ENCODE results near the gene DIO3.
"Not testable (repeated sequence)": the region's sequence is repeated elsewhere in the genome, so short reads cannot be mapped to it uniquely, and the experiment has no call there.

The DIO3 gene

DNA sequence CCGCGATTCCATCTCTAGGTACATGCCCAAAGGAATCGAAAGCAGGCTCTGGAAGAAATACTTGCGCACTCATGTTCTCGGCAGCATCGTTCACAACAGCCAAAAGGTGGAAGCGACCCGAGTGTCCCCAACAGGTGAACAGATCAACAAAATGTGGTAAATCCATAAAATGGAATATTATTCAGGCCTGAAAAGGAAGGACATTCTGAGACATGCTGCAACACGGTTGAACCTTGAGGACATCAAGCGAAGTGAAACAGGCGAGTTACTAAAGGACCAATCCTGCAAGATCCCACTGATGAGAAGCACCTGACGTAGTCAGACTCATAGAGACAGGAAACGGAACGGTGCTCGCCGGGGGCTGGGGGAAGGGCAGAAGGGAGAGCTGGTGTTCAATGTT is 17.5 kb upstream of the DIO3 start:
- no peak for DNase-seq

DNA sequence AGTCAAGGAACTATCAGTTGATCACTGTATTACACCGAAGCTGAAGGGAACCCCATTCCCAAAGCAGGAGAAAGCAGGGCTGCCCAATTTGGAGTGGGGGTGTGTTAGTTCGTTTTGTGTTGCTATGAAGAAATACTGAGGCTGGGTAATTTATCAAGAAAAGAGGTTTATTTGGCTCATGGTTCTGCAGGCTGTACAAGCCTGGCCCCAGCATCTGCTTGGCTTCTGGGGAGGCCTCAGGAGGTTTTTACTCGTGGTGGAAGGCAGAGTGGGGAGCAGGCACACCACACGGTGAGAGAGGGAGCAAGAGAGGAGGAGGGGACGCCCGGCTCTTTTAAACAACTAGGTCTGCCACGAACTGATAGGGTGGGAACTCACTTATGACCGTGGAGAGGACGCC is 16.7 kb upstream of the DIO3 start:
- no peak for DNase-seq

DNA sequence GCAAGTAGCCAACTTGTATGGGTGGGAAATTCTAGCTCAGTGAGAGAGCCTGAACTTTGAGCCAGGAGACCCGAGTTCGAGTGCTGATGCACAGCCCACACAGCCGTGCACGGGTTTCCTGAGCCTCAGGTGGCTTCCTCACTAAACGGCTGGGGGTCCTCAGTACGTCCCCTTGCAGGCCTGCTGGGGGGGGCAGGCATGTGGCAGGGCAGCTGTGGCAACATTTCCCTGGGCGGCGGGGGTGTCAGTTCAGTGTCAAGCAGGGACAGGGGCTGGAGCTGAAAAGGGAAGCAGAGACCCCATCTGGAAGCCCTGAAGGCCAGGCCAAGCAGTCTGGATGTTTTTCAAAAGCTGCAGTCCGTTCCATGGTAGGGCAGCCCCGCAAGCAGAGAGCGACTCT is 14.6 kb upstream of the DIO3 start:
- no peak for DNase-seq

DNA sequence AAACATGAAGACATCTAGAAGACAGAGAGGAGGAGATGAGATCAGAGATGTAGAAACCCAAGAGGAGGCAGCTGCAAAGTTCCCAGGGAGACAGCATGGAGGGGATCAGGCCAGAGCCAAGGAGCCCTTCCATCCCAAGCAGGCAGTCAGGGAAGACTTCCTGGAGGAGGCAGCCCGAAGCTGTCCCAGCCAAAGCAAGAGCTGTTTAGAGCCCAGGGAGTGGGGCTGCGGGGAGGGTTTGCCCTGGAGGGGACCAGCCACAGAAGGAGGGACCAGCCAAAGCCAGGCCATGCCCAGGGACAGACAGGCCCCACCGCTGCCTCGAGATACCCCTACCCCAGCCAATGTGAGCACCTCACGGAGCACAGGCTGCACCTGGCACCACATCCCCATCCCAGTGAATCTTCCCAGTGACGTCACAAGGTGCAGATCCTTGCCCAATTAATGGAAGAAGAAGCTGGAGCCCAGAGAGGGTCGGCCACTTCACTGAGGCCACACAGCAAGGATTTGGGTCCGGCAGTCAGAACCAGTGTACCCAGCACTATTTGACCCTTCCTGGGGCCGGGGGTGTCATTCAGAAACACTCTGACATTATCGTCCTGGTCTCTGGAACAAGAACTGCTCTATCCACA is 14.1 kb upstream of the DIO3 start:
- no peak for DNase-seq

DNA sequence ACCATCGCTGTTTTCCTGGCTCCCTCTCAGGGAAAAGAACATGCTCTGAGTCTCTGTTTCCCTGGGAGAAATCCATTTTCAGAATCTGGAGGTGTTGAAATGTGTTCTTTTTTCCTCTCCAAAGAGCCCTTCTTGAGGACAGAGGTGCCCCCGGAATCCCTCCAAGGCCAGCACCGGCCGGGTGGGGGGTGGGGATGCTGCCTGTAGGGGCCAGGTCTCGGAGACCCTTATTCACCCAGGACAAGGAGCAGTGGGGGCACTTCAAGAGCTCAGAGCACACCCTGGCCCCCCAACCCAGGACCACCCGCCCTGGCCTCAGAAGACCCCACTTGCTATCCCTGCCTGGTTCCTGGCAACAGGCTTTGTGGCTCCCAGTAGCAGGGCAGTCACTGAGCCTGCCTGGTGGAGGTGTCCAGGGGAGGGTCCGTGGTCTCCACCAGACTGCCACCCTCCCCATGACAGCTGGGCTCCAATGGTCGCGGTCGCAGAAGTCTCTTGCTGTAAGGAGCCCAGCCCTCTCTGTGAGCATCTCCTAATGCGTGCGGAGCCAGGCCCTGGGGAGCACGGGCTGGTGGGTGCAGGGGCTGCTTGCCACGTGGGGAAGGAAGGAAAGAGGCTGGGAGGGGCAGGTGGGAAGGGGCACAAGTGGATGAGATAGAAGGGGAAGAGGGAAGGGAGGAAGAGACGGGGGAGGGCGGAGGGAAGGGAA is 13.2 kb upstream of the DIO3 start:
- no peak for DNase-seq

DNA sequence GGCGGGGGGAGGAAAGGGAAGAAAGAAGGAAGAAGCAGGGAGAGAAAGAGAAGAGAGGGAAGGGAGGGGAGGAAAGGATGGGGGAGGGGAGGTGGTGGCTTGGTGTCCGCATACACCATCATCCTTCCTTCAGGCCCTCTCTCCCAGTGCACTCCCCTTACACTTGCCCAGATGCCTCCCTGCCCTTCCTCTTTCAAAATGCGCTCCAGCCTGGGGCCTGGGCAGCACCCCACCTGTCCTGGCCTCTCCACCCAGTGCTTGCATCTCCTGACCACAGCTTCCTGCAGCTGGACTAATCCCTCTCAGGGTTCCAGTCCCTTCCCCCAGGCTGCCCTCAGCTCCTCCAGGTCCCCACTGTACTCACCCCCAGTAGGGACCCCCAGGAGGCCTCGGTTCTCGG is 12.6 kb upstream of the DIO3 start:
- DNase-seq, result no peak

DNA sequence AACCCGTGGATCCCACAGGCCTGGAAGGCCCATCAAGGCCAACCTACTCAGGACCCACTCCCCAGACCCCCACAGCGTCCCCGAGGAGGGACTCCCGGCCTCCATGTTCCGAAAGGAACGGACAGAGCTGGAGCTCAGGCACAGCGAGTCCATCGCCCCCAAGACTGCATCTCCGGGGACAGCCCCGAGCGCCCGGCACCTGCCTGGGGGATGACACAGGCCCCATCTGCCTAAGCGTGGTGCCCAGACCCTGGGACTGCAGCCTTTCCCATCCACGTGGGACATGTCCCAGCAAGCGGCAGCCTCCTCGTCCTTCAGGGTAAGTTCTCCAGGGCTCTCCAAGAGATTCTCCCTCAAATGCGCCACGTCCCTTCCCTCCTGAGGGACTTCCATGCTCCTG is 12.1 kb upstream of the DIO3 start:
- no peak for DNase-seq

DNA sequence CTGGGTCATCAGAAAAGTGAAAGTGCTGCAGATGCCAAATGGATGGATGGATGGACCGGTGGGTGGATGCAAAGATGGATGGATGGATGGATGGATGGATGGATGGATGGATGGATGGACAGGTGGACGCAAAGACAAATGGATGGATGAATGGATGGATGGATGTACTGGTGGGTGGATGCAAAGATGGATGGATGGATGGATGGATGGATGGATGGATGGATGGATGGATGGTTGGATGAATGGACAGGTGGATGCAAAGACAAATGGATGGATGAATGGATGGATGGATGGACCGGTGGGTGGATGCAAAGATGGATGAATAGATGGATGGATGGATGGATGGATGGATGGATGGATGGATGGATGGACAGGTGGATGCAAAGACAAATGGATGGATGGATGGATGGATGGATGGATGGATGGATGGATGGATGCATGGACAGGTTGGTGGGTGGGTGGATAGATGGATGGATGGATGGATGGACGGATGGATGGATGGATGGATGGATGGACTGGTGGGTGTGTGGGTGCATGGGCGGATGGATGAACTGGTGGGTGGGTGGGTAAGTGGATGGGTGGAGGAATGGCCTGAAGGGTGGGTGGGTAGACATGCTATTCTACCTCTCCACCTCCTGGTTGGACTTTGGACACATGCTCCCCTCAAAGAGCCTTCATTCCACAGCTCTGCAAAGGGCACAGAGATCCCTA is 10.9 kb upstream of the DIO3 start:
- DNase-seq, result not testable (repeated sequence)

DNA sequence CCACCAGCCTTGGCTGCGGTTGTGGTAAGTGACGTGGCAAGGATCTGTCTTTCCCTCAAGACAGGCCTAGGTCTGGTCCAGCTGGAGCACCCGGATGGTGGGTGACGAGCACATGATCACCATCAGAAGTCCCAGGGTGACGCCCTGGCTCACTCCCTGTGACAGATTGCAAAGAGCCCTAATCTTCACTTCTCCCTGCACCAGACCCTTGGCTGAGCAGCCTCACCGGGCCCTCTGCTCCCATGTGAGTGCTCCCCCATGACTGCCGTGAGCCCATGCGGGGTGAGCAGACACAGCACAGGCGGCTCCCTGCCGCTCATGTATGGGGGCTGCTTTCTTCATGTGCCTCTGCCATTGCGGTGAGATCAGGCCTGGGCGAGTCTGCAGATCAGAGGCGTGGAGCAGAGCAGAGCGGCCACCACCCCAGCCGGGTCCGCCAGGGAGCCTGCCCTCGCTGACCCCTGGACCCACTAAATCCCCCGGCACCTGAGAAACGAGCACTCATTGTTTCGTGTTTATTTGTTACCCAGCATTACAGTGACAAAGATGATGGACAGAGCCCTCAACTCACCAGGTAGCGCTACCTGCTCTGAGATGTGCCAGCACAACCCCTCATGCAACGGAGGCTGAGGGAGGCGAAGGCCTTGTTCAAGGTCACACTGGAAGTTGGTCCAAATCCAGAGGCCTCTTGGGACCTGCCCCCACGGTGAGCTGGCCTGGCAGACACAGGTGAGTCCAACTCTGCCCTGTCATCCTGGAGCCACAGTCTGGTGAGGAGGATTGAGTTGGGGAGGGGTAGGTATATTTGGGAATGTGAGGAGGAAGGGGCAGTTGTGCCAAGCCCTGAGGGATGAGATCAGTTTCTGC is 9.3 kb upstream of the DIO3 start:
- DNase-seq, result no peak

DNA sequence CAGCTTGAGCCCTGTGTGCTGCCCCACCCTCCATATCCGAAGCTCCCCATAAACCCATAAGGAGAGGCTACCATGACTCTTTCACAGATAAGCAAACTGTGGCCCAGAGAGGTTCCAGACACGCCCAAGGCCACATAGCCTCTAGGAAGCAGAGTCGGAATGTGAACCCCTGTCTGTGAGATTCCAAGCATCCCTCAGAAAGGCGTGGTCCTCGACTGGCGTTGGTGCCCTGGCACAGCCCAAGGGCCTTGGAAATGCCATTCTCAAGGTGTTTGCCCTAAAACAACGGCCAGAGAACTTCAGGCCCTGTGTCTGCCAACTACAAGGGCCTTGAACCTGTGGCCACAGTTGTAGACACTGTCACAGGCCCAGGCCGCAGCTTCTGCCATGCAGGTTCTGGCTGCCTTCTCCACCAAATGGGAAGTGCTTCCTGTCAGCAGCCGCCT is 8.5 kb upstream of the DIO3 start:
- DNase-seq, result no peak

GRCh38 chr14:101553393-101553792 is 7.9 kb upstream of the DIO3 start:
- DNase-seq, result no peak

- no peak for DNase-seq
These were observed 7.4 kb upstream of the DIO3 start for GRCh38 chr14:101553931-101554330.

DNA sequence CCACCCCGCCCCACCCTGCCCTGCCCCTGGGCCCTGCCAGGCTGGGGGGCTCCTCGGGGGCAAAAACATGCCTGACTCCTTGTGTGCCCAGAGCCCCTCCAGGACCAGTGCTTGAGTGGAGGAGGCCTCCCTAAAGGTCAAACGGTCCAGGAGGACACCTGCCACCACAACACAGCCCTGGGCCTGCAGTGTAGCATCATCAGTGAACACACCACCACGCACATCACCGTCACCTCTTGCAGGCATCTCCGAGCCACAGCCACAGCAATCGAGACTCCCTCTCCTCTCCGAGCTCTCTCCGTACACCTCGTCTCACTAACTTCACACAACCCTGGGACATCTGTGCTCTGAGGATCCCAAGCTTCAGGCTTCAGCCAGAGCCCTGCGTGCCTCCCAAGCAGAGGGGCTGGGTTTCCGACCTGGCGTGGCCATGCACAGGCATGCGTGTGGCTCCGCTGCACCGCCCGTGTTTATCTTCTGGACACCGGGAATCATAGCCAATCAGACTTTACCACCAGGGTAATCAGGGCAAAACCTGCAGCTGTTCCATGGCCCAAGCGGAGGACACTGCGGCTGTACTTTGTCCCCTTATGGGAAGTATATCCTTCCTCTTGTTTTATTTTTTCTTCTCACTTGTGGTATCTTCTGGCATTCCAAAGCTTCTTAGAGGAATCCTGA is 6.2 kb upstream of the DIO3 start:
- DNase-seq, result no peak

GRCh38 chr14:101555669-101556043 is 5.6 kb upstream of the DIO3 start:
- DNase-seq, result not testable (repeated sequence)

DNA sequence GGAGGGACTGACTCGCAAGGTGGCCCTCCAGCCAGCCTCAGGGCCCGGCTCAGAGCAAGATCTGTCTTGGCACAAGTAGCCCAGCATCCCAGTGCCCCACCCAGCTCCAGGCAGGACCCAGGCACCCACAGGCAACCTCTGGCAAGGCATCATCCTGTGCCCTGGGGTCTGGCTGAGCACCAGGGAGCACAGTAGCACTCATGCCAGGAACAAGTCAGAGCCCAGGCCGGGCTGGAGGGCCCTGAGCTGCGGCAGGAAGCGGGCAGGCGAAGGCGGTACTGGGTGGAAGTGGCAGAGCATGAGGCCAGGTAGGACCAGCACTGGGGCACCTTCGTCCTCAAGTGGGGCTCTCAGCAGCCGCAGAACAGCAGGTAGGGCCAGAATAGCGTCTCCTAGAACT is 5.2 kb upstream of the DIO3 start:
- no peak for DNase-seq

DNA sequence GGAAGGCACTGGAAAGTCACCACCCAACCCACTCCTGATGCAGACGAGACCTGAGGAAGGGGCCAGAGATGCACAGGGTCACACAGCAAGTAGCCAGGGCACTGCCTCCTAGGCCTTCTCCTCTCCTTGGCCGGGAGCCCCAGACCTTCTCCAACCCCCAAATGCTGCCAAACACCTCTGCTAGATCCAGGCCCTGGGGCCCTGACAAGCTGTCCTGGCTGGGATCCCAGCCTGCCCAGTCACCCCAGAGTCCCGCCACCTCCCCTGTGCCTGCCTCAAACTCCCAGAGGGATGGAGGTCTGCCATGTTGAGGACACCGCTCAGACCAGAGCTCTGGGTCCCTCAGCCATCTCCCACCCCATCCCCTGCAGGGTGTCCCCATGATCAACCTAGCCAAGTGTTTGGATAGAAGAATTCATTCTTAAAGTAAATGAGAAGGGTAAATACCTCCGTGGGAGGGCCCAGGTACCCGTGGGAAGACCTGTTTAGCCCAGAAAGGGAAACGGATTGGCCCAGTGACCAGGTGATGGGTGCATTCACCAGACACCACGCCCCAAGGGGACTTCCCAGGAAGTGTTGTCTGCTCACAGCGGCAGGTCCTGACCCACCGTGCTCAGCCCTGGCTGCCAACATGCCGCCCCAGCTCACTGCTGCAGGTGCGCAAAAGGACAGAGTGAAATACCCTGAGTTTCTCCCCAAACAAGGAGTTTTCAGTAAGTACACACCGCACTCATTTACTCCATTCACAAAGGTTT is 4.6 kb upstream of the DIO3 start:
- no peak for DNase-seq

DNA sequence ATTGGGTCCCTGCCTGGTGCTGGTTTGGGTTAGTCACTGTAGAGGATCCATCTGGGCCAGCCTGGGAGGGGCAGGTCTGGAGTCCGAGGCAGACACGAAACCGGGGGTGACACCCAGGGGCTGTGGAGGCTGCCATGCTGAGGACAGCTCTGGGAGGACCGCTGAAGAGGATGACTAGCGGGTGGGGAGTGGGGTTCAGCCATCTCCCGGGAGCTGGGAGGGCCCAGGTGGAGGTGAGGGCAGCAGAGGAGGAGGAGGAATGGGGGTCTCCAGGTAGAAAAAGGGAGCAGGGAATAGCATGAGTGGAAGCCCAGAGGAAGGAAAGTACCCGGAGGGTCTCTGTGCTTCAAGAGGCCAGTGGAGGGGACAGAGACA is 4.0 kb upstream of the DIO3 start:
- DNase-seq, result no peak

DNA sequence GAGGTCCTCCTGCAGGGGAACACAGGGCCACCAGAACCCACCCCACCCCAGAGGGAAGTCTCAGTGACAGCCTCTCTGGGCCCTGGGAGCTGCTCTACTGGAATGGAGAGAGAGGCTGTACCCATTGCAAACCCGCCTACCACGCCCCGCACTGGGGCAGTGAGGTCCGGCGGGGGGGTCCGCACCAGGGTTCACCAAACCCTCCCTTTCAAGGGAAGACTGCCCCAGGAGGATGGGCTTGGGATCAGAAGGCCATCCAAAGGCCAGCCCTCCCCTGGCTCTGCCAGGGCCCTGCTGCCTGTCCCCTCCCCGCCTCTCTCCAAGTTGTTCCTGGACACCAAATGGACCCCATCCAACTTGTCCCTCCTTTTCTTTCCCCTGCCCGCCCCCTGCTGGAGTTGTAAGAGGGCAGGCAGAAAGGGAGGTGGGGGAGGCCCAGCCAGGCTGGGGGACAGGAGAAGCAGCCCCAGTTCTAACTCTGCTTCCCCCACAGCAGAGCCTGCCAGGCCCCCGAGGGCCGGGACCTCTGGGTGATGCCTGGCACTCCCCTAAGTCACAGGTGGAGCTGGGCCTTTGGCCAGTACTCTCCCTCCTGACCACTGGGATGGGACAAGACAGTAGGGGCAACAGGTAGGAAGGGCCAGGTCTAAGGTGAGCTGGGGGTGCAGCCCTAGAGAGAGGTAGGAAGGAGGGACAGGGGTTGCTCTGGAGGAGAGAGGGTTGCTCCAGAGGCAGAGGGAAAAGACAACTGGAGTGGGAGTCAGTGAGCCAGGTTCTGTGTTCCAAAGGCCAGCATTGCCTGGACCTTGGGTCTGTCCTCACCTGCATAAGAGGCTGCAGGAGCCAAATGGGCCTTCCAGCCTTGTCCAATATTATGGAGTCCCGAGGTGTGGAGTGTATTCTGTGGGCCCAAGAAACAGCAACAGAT is 3.2 kb upstream of the DIO3 start:
- no peak for DNase-seq

- DNase-seq, result no peak
These were observed 2.5 kb upstream of the DIO3 start for GRCh38 chr14:101558739-101559240.

DNA sequence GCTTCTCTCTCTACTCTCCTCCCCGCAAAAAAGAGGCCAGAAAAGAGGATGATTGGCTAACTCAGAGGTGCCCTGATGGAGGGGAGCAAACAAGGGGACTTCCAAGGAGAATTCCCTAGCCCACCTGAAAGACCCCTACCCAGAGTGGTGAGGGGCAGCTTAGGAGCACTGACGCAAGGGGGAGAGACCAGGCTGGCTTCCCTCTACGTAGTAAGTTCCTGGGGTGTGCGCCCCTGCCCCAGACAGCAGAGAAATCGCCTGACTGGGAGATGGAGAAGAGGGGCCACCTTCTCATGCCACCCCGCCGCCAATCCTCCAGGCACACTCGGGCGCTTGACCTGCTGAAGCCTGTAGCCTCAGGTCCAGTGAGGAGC is 2.1 kb upstream of the DIO3 start:
- no peak for DNase-seq
